ENCODE data around the gene YIF1B.

DNA sequence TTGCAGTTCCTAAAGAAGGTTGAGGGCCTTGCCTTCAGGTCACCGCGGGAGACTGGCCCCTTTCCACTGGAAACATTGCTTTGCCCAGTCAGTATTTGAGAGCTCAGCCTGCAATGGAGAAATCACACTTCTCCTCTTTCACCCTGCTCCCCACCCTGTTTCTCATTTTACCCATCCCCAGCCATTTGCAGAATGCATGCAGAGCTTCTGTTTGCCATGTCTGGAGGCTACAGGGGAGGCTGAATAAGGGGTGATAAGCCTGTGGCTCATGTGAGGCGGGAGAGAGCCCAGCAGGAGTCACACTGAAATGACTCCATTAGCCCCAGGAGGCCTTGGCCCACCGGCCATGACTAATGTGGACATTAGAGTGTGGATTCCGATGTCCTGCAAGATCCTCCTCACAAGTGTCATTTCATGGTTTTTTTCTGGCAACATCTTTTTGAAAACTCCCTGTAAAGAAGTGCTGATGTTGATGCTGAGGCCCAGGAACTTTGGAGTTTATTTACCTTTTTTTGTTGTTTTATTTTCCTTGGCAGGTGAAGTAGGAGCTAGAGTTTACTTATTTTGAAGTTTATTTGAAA is 45.1 kb downstream of the YIF1B start:
- TF ChIP-seq, protein P1, sequence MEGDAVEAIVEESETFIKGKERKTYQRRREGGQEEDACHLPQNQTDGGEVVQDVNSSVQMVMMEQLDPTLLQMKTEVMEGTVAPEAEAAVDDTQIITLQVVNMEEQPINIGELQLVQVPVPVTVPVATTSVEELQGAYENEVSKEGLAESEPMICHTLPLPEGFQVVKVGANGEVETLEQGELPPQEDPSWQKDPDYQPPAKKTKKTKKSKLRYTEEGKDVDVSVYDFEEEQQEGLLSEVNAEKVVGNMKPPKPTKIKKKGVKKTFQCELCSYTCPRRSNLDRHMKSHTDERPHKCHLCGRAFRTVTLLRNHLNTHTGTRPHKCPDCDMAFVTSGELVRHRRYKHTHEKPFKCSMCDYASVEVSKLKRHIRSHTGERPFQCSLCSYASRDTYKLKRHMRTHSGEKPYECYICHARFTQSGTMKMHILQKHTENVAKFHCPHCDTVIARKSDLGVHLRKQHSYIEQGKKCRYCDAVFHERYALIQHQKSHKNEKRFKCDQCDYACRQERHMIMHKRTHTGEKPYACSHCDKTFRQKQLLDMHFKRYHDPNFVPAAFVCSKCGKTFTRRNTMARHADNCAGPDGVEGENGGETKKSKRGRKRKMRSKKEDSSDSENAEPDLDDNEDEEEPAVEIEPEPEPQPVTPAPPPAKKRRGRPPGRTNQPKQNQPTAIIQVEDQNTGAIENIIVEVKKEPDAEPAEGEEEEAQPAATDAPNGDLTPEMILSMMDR (IDR thresholded peaks at IDR 0.05): no peak
- no peak for TF ChIP-seq EP300 (IDR thresholded peaks at IDR 0.05)
- no peak for TF ChIP-seq POLR2AphosphoS5 (IDR thresholded peaks at IDR 0.05)
- TF ChIP-seq POLR2A (IDR thresholded peaks at IDR 0.05; ENCODE audit: low read depth): no peak
